SU-DHL-6 (cell line): ENCODE measurements around the gene PRDM12.
"Not testable (repeated sequence)": the region's sequence is repeated elsewhere in the genome, so short reads cannot be mapped to it uniquely, and the experiment has no call there.

ENCODE experiments used
- CTCF ChIP-seq: fragments of 200-600 bp; sonication (generic); IDR thresholded peaks from one replicate; pipeline ENCODE4 v1.5.1; 2017; ENCODE audit warnings: antibody characterized with exemption, mild to moderate bottlenecking, low read length, moderate library complexity; ENCODE audit not compliant: insufficient read depth, poor library complexity, severe bottlenecking
- EZH2phosphoT487 ChIP-seq: fragments of 200-600 bp; sonication (generic), shearing (Covaris generic); conservative IDR thresholded peaks from 2 replicates; pipeline ENCODE4 v1.6.1; 2018; ENCODE audit warnings: mild to moderate bottlenecking, antibody characterized with exemption, low read length, moderate library complexity, mixed read lengths

GRCh38 chr9:130685945-130686344 is 21.6 kb downstream of the PRDM12 start:
- TF ChIP-seq CTCF, EZH2phosphoT487: not testable (repeated sequence)
